DND-41 (cell line): ENCODE data around the gene SPATS2.
A peak's percentile ranks its signal among the peaks of the same experiment; 100 is the strongest.

Source experiments
- ATAC-seq: fragments of 200-7000 bp; cut with Tn5 transposase; 3 replicates; pipeline ENCODE4 v1.9.1; 2021; ENCODE audit warnings: low read depth; ENCODE audit not compliant: insufficient read depth
- DNase-seq: peaks from one replicate; pipeline ENCODE4 v3.0.0-alpha.2; 2020
- H2AFZ ChIP-seq: 2 replicates; pipeline ENCODE4 v1.6.0; 2012; ENCODE audit warnings: low read depth, low read length
- H3K27ac ChIP-seq: 2 replicates; pipeline ENCODE4 v1.5.1; 2012; ENCODE audit warnings: low read length, inconsistent platforms
- H3K27me3 ChIP-seq: fragments of 200-600 bp; sonication (generic); 2 replicates; pipeline ENCODE4 v1.6.0; 2012; ENCODE audit warnings: low read length, mild to moderate bottlenecking, inconsistent platforms; ENCODE audit not compliant: insufficient read depth, poor library complexity
- H3K36me3 ChIP-seq: 2 replicates; pipeline ENCODE4 v1.5.1; 2012; ENCODE audit warnings: low read length, inconsistent platforms; ENCODE audit not compliant: insufficient read depth
- H3K4me1 ChIP-seq: 2 replicates; pipeline ENCODE4 v1.5.1; 2012; ENCODE audit warnings: mild to moderate bottlenecking, low read length; ENCODE audit not compliant: insufficient read depth
- H3K4me2 ChIP-seq: 2 replicates; pipeline ENCODE4 v1.6.0; 2012; ENCODE audit warnings: mild to moderate bottlenecking, moderate library complexity, low read length, inconsistent platforms; ENCODE audit not compliant: insufficient read depth
- H3K4me3 ChIP-seq, 2 experiments: fragments of 200-600 bp in 1 of 2; shearing (Covaris generic) in 1 of 2; 2 replicates each; pipeline ENCODE4 v1.5.1; 2012 to 2016; ENCODE audit warnings: inconsistent platforms in 2 of 2, low read length in 2 of 2, mild to moderate bottlenecking in 2 of 2, low read depth in 1 of 2, moderate library complexity in 1 of 2
- H3K79me2 ChIP-seq: 2 replicates; pipeline ENCODE4 v1.6.0; 2012; ENCODE audit warnings: low read length, inconsistent platforms; ENCODE audit not compliant: insufficient read depth
- H3K9ac ChIP-seq: 2 replicates; pipeline ENCODE4 v1.6.0; 2012; ENCODE audit warnings: low read depth, mild to moderate bottlenecking, inconsistent platforms, low read length, moderate library complexity
- H3K9me3 ChIP-seq: 2 replicates; pipeline ENCODE4 v1.5.1; 2012; ENCODE audit warnings: low read length, moderate library complexity, mild to moderate bottlenecking, inconsistent platforms; ENCODE audit not compliant: insufficient read depth, severe bottlenecking
- H4K20me1 ChIP-seq: 2 replicates; pipeline ENCODE4 v1.6.0; 2012; ENCODE audit warnings: low read length; ENCODE audit not compliant: insufficient read depth
- EZH2 ChIP-seq: IDR thresholded peaks from 3 replicates; pipeline ENCODE4 v1.6.1; 2012; ENCODE audit warnings: borderline replicate concordance, low read depth, mild to moderate bottlenecking, moderate library complexity, low read length, inconsistent platforms; ENCODE audit not compliant: severe bottlenecking
- TF ChIP-seq, protein P1 (sequence below): IDR thresholded peaks from 2 replicates; pipeline ENCODE4 v1.5.1; 2012; ENCODE audit warnings: borderline replicate concordance, low read length, moderate library complexity, mild to moderate bottlenecking; ENCODE audit not compliant: poor library complexity, severe bottlenecking; ENCODE audit errors: extremely low read depth

The SPATS2 gene

DNA sequence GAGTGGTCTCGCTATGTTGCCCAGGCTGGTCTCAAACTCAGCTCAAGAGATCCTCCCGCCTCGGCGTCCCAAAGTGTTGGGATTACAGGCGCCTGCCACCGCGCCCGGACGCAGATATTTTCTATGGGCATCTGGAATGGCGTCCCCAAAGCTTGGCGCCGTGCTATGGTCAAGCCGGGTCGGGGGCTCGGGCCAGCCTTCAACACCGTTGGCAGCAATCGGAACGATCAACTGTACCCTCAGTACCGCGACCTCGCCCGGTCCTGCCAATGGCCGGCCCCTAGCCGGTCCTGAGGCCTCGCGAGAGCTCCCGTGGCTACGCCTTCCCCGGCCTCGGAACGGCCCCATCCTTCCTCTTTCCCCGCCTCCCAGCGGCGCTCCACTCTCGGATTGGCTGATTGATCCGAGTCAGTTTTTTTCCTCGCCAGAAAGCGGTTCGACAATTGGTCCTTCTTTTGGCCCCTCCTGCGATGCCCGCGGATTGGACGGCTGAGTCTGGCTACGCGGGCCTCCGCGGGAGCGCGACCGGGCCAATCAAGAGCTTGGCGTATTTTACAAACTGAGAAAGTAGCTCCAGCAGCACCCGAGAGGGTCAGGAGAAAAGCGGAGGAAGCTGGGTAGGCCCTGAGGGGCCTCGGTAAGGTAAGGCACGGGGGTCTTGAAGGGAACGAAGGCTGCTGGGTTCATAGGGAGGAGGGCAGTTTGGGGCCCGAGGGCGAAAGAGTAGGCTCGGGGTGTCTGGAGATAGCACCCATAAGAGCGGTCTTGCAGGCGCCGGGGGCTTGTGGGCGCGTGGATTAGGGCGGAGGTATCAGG lies 44.3 kb upstream of the SPATS2 start, which contains the start of gene TROAP:
Gene TROAP (plus strand): TSS at position 548 of the 816 bp plus-strand sequence. CDS start 354 bp downstream, outside the sequence.
- Histone ChIP-seq H3K27ac (peak within 1 kb of the TSS; percentile 95), H3K4me1 (peaks cover 37% of the 10 kb centered on the region), H3K36me3 (peaks cover 41% of the 10 kb centered on the region), H2AFZ (peak within 1 kb of the TSS; percentile 97), H3K4me3 (peak within 1 kb of the TSS; percentile 73), H3K79me2 (peaks cover 28% of the 10 kb centered on the region), H3K4me2 (peak within 1 kb of the TSS; percentile 95), H3K9ac (peak within 1 kb of the TSS; percentile 69), H3K27me3 (no peaks in the 10 kb centered on the region), H3K9me3 (no peaks in the 10 kb centered on the region), H4K20me1 (0 out of 2 replicates have a peak, but pooled peaks cover 3% of the 10 kb centered on the region)
- DNase-seq (peak; percentile 99), ATAC-seq (peak; percentile 95)
- TF ChIP-seq EZH2 = no peak
- TF ChIP-seq, protein P1, sequence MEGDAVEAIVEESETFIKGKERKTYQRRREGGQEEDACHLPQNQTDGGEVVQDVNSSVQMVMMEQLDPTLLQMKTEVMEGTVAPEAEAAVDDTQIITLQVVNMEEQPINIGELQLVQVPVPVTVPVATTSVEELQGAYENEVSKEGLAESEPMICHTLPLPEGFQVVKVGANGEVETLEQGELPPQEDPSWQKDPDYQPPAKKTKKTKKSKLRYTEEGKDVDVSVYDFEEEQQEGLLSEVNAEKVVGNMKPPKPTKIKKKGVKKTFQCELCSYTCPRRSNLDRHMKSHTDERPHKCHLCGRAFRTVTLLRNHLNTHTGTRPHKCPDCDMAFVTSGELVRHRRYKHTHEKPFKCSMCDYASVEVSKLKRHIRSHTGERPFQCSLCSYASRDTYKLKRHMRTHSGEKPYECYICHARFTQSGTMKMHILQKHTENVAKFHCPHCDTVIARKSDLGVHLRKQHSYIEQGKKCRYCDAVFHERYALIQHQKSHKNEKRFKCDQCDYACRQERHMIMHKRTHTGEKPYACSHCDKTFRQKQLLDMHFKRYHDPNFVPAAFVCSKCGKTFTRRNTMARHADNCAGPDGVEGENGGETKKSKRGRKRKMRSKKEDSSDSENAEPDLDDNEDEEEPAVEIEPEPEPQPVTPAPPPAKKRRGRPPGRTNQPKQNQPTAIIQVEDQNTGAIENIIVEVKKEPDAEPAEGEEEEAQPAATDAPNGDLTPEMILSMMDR = no peak

DNA sequence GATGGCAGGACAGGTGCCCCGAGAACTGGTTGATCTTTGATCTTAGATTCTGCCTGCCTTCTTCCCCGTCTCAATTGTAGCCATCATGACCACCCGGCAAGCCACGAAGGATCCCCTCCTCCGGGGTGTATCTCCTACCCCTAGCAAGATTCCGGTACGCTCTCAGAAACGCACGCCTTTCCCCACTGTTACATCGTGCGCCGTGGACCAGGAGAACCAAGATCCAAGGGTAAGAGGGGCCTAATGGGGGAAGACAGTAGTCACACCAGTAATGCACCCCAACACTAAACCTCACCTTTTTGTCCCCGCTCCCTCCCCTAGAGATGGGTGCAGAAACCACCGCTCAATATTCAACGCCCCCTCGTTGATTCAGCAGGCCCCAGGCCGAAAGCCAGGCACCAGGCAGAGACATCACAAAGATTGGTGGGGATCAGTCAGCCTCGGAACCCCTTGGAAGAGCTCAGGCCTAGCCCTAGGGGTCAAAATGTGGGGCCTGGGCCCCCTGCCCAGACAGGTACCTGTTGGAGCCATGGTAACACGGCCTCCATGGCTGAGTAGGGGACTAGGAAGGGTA lies 43.7 kb upstream of the SPATS2 start:
- peak overlapping the region; percentile 69 for H3K9ac ChIP-seq
- H3K4me2 ChIP-seq = peak overlapping the region; percentile 94
- DNase-seq = no peak
- H3K27ac ChIP-seq = peak overlapping the region; percentile 82
- peak overlapping the region; percentile 81 for H2AFZ ChIP-seq
- ATAC-seq = no peak
- H4K20me1 ChIP-seq = 0 out of 2 replicates have a peak, but pooled peaks cover 3% of the 10 kb centered on the region
- no peaks in the 10 kb centered on the region for H3K27me3 ChIP-seq
- peak overlapping the region; percentile 42 to 73 for H3K4me3 ChIP-seq
- TF ChIP-seq EZH2 = no peak
- TF ChIP-seq, protein P1 = no peak
- H3K9me3 ChIP-seq = no peaks in the 10 kb centered on the region
- H3K79me2 ChIP-seq = peaks cover 28% of the 10 kb centered on the region
- peaks cover 37% of the 10 kb centered on the region for H3K4me1 ChIP-seq
- H3K36me3 ChIP-seq = peaks cover 45% of the 10 kb centered on the region

DNA sequence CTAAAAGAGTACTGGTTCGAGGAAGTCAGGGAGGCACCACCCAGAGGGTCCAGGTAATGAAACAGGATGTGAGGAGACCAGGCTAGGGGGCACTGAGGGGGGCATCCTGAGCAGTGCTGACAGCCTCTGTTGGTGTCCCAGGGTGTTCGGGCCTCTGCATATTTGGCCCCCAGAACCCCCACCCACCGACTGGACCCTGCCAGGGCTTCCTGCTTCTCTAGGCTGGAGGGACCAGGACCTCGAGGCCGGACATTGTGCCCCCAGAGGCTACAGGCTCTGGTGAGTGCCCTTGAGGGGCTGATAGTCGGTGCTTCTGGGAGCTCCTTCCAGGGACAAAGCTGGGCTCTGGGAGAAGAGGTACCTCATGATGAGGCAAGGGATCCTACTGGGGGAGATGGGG lies 41.7 kb upstream of the SPATS2 start:
- peaks cover 28% of the 10 kb centered on the region for H3K79me2 ChIP-seq
- H2AFZ ChIP-seq = no peak overlapping the region
- H3K4me2 ChIP-seq = 0 out of 2 replicates have a peak overlapping the region, but pooled peaks have one; percentile 11
- peak overlapping the region; percentile 2; the same call in 1 of the 2 replicates for H3K9ac ChIP-seq
- 0 out of 2 replicates have a peak, but pooled peaks cover 6% of the 10 kb centered on the region for H4K20me1 ChIP-seq
- DNase-seq = no peak
- H3K4me1 ChIP-seq = peaks cover 37% of the 10 kb centered on the region
- H3K4me3 ChIP-seq = no peak overlapping the region
- no peaks in the 10 kb centered on the region for H3K9me3 ChIP-seq
- no peak overlapping the region for H3K27ac ChIP-seq
- no peak for ATAC-seq
- TF ChIP-seq, protein P1 = no peak
- H3K36me3 ChIP-seq = peaks cover 65% of the 10 kb centered on the region
- no peaks in the 10 kb centered on the region for H3K27me3 ChIP-seq
